A549 (cell line): ENCODE measurements around the gene UVSSA. TPM values are rescaled to one million over a fixed set of nuclear protein-coding genes. Genes with fewer than 3 reads are reported as not detected.

Experiments used
- ATAC-seq, 2 experiments: fragments of 200-7000 bp in 1 of 2; fragments of >200 bp in 1 of 2; cut with Nextera tagmentation in 1 of 2; cut with Tn5 transposase in 1 of 2; 3 replicates each; pipeline versions ENCODE4 v1.8.0 to v1.9.1; 2018 to 2020; ENCODE audit warnings: mild to moderate bottlenecking in 1 of 2, moderate library complexity in 1 of 2
- CTCF ChIA-PET: fragments of 300-600 bp; sonication (Branson Sonifier 250); formaldehyde crosslinking; extraction: SDS; loops from one replicate; lab custom pipeline; 2021; ENCODE audit warnings: antibody characterized with exemption, inconsistent platforms; lab: Yijun Ruan, JAX
- POLR2A ChIA-PET: fragments of 350-600 bp; formaldehyde crosslinking; extraction: SDS; loops from one replicate; lab custom pipeline; 2021; ENCODE audit warnings: antibody characterized with exemption, inconsistent platforms; lab: Yijun Ruan, JAX
- DNase-seq, 2 experiments: peaks; one replicate each; pipeline versions ENCODE4 v3.0.0 to v3.0.0-alpha.2; 2011 to 2016; ENCODE audit warnings: low read depth in 1 of 2, low spot score in 1 of 2
- FAIRE-seq: peaks from 2 replicates; lab custom pipeline; 2011; peaks lifted over from hg19 to GRCh38; lab: Jason Lieb, UNC
- H3K27ac ChIP-seq, 2 experiments: fragments of >200 bp; sonication (Bioruptor Twin); formaldehyde crosslinking; 3 replicates each; pipeline ENCODE4 v1.5.1; 2016 to 2017
- H3K4me1 ChIP-seq: fragments of >200 bp; sonication (Bioruptor Twin); formaldehyde crosslinking; 3 replicates; pipeline ENCODE4 v1.6.1; 2016
- H3K4me2 ChIP-seq: fragments of >200 bp; sonication (Bioruptor Twin); formaldehyde crosslinking; 3 replicates; pipeline ENCODE4 v1.6.1; 2016
- H3K4me3 ChIP-seq: fragments of >200 bp; sonication (Bioruptor Twin); formaldehyde crosslinking; 3 replicates; pipeline ENCODE4 v1.5.1; 2016
- H3K9me3 ChIP-seq: fragments of >200 bp; sonication (Bioruptor Twin); formaldehyde crosslinking; 3 replicates; pipeline ENCODE4 v1.6.1; 2016
- BHLHE40 ChIP-seq: IDR thresholded peaks from 2 replicates; pipeline ENCODE4 v1.6.1; 2012; ENCODE audit warnings: low read depth, low read length, inconsistent platforms
- CBX2 ChIP-seq: fragments of 200-600 bp; sonication (generic); IDR thresholded peaks from 2 replicates; pipeline ENCODE4 v1.6.1; 2016; ENCODE audit warnings: low read depth, mild to moderate bottlenecking, borderline replicate concordance
- ESRRA ChIP-seq: fragments of 150-350 bp; IDR thresholded peaks from 2 replicates; pipeline ENCODE4 v1.6.1; 2014; ENCODE audit warnings: mild to moderate bottlenecking, low read length, borderline replicate concordance
- HDAC2 ChIP-seq: fragments of 200-600 bp; sonication (generic); IDR thresholded peaks from 2 replicates; pipeline ENCODE4 v1.6.1; 2016
- HEYL ChIP-seq: fragments of 250-450 bp; sonication (Bioruptor Pico); IDR thresholded peaks from 2 replicates; pipeline ENCODE4 v1.8.0; 2021; ENCODE audit warnings: mild to moderate bottlenecking, moderate library complexity
- HOXB13 ChIP-seq: fragments of 250-450 bp; sonication (Bioruptor Pico); IDR thresholded peaks from 2 replicates; pipeline ENCODE4 v1.5.0; 2020; ENCODE audit warnings: low read depth, mild to moderate bottlenecking, moderate library complexity
- MAFK ChIP-seq: fragments of 450-650 bp; IDR thresholded peaks from 2 replicates; pipeline ENCODE4 v1.6.1; 2014; ENCODE audit not compliant: partially characterized antibody
- MAX ChIP-seq: IDR thresholded peaks from 2 replicates; pipeline ENCODE4 v1.6.1; 2012
- MYC ChIP-seq: IDR thresholded peaks from 2 replicates; pipeline ENCODE4 v1.6.1; 2012; ENCODE audit warnings: mild to moderate bottlenecking, inconsistent platforms, low read length, improper control_type of control experiment, borderline replicate concordance
- PBX3 ChIP-seq: IDR thresholded peaks from 2 replicates; pipeline ENCODE4 v1.6.1; 2012
- RARB ChIP-seq: fragments of 250-450 bp; sonication (Bioruptor Pico); IDR thresholded peaks from 2 replicates; pipeline ENCODE4 v1.8.0; 2021; ENCODE audit warnings: mild to moderate bottlenecking, moderate library complexity
- RFX5 ChIP-seq: fragments of 450-650 bp; IDR thresholded peaks from 2 replicates; pipeline ENCODE4 v1.7.1; 2014; ENCODE audit warnings: antibody characterized with exemption, mild to moderate bottlenecking, moderate library complexity
- SMC3 ChIP-seq: fragments of >200 bp; sonication (Bioruptor Twin); formaldehyde crosslinking; IDR thresholded peaks from 3 replicates; pipeline ENCODE4 v1.6.1; 2018; ENCODE audit warnings: inconsistent platforms
- TFCP2L1 ChIP-seq: fragments of 250-450 bp; sonication (Bioruptor Pico); IDR thresholded peaks from 2 replicates; pipeline ENCODE4 v1.5.0; 2021; ENCODE audit warnings: mild to moderate bottlenecking
- ZNF302 ChIP-seq: fragments of 250-450 bp; sonication (Bioruptor Pico); IDR thresholded peaks from 2 replicates; pipeline ENCODE4 v1.9.0; 2021; ENCODE audit warnings: inconsistent platforms, mild to moderate bottlenecking, moderate library complexity
- WGBS: methylation state at CpG from one replicate; pipeline ENCODE4 v1.1.6; 2017; ENCODE audit errors: missing lambda C conversion rate; 5-methylcytosine and 5-hydroxymethylcytosine counted together
- polyA plus RNA-seq, 4 experiments: library from polyadenylated mRNA; depleted of rRNA in 3 of 4; stranded (reverse); fragments of >200 nt; fragmentation: RNase III in 1 of 4; extraction: RNeasy Plus Mini Kit Qiagen cat#74134 plus additional on column Dnase treatment in 1 of 4; gene quantifications; 2 replicates in 3 of 4; 3 replicates in 1 of 4; pipeline ENCODE4 v1.2.3, GENCODE V29; 2011 to 2017
- TF ChIP-seq, protein P1 (sequence below): fragments of 150-350 bp; IDR thresholded peaks from 2 replicates; pipeline ENCODE4 v1.6.1; 2014; ENCODE audit warnings: low read depth, mild to moderate bottlenecking, low read length
- TF ChIP-seq, protein P2 (sequence below): fragments of >200 bp; sonication (Bioruptor Twin); formaldehyde crosslinking; IDR thresholded peaks from 3 replicates; pipeline ENCODE4 v1.6.1; 2016
- TF ChIP-seq, protein P3 (sequence below): fragments of 200-600 bp; sonication (generic); IDR thresholded peaks from 2 replicates; pipeline ENCODE4 v1.6.1; 2016; ENCODE audit warnings: antibody characterized with exemption, mild to moderate bottlenecking, moderate library complexity

Gene UVSSA
- polyA plus RNA-seq, 2 of the 4 experiments (the other 2 are of a cell fraction) = 4.5 to 6.9 TPM

GRCh38 chr4:1299301-1299860, 47.6 kb upstream of the UVSSA start:
- H3K9me3 ChIP-seq = no peaks in the 10 kb centered on the region
- H3K27ac ChIP-seq = no peak overlapping the region
- H3K4me2 ChIP-seq = no peak overlapping the region
- FAIRE-seq = no peak
- 96% methylated on average over 14 of the region's 15 CpGs for WGBS
- TF ChIP-seq ESRRA (no peak), PBX3 (no peak), MAX (no peak), RARB (CRISPR knock-in tag) (no peak), ZNF302 (CRISPR knock-in tag) (no peak), HOXB13 (CRISPR knock-in tag) (no peak), MYC (no peak), SMC3 (no peak), CBX2 (no peak), TFCP2L1 (CRISPR knock-in tag) (no peak), HDAC2 (no peak), MAFK (no peak)
- TF ChIP-seq, protein P1, sequence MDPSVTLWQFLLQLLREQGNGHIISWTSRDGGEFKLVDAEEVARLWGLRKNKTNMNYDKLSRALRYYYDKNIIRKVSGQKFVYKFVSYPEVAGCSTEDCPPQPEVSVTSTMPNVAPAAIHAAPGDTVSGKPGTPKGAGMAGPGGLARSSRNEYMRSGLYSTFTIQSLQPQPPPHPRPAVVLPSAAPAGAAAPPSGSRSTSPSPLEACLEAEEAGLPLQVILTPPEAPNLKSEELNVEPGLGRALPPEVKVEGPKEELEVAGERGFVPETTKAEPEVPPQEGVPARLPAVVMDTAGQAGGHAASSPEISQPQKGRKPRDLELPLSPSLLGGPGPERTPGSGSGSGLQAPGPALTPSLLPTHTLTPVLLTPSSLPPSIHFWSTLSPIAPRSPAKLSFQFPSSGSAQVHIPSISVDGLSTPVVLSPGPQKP = no peak
- TF ChIP-seq, protein P2, sequence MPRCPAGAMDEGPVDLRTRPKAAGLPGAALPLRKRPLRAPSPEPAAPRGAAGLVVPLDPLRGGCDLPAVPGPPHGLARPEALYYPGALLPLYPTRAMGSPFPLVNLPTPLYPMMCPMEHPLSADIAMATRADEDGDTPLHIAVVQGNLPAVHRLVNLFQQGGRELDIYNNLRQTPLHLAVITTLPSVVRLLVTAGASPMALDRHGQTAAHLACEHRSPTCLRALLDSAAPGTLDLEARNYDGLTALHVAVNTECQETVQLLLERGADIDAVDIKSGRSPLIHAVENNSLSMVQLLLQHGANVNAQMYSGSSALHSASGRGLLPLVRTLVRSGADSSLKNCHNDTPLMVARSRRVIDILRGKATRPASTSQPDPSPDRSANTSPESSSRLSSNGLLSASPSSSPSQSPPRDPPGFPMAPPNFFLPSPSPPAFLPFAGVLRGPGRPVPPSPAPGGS = no peak
- TF ChIP-seq, all 56 proteins: peak for 0
- POLR2A ChIA-PET = interaction anchor here (1.2 kb wide), 1 partner anchor 9 kb away, joined by 5 read pairs; the partner anchor contains the start of gene MAEA
- CTCF ChIA-PET = no interaction called here
- no peaks in the 10 kb centered on the region for H3K4me1 ChIP-seq
- H3K4me3 ChIP-seq = no peak overlapping the region
- no peak for DNase-seq
- no peak for ATAC-seq

DNA sequence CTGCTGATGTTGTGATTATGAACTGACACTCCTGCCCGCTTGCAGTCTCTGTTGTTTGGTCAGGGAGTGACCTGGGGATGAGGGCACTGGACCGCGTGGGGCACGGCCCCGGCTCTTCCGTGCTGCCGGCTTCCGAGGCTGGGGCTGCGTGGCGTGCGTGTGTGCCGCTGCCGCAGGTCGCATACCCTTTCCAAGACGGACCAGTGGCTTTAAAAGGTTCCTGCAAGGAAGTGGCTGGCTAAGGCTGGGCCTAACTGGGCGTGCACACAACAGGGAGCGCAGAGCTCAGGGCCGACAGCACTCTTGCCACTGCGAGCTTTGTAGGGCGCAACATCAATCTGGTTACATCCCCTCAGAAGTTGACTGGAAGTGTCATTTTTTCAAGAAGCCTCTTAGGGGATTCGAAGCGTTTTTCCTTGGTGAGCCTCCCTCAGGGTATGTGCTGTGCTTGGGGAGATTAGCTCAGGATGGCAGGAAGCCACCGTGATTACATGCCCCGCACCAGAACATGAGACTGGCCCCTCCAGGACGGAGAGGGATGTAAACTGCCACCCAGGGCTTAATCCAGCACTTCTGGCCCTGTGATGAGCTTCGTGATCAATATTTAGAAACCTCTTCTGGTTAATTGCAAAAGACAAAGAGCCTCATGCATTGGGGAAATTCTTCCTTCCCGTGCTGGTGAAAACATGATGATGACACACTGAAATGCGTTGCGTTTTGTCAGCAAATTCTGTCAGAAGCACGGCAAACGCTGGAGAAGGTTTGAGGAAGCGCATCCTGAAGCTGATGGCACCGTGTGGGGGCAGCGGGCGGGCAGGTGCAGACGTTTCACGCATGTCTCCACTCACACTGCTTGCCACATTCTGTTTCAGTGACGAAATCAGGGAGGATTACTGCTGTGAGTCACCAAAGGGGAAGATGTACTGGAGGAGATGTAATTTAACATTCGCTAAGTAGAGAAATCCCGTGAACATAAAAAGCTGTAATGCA, 46.2 kb upstream of the UVSSA start:
- CTCF ChIA-PET = no interaction called here
- POLR2A ChIA-PET = no interaction called here
- 89% methylated on average over 36 of the region's 40 CpGs for WGBS
- no peak for DNase-seq
- TF ChIP-seq HEYL (CRISPR knock-in tag) (no peak), BHLHE40 (no peak), CBX2 (no peak), RFX5 (no peak)
- TF ChIP-seq, protein P3, sequence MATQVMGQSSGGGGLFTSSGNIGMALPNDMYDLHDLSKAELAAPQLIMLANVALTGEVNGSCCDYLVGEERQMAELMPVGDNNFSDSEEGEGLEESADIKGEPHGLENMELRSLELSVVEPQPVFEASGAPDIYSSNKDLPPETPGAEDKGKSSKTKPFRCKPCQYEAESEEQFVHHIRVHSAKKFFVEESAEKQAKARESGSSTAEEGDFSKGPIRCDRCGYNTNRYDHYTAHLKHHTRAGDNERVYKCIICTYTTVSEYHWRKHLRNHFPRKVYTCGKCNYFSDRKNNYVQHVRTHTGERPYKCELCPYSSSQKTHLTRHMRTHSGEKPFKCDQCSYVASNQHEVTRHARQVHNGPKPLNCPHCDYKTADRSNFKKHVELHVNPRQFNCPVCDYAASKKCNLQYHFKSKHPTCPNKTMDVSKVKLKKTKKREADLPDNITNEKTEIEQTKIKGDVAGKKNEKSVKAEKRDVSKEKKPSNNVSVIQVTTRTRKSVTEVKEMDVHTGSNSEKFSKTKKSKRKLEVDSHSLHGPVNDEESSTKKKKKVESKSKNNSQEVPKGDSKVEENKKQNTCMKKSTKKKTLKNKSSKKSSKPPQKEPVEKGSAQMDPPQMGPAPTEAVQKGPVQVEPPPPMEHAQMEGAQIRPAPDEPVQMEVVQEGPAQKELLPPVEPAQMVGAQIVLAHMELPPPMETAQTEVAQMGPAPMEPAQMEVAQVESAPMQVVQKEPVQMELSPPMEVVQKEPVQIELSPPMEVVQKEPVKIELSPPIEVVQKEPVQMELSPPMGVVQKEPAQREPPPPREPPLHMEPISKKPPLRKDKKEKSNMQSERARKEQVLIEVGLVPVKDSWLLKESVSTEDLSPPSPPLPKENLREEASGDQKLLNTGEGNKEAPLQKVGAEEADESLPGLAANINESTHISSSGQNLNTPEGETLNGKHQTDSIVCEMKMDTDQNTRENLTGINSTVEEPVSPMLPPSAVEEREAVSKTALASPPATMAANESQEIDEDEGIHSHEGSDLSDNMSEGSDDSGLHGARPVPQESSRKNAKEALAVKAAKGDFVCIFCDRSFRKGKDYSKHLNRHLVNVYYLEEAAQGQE = no peak
- Histone ChIP-seq H3K27ac (no peak overlapping the region), H3K4me1 (no peaks in the 10 kb centered on the region), H3K9me3 (no peaks in the 10 kb centered on the region), H3K4me2 (no peak overlapping the region), H3K4me3 (no peak overlapping the region)
- no peak for FAIRE-seq
- no peak for ATAC-seq
